ENCODE data around the gene GJB3. TPM values are rescaled to one million over a fixed set of nuclear protein-coding genes. Genes with fewer than 3 reads are reported as not detected.

Gene GJB3
- total RNA-seq, 1 experiment from 2014 or later = 46.7 TPM

GRCh38 chr1:34779005-34779404 is 2.0 kb upstream of the GJB3 start (continued):
- TF ChIP-seq YY1 (IDR thresholded peaks at IDR 0.05; ENCODE audit: extremely low read depth, insufficient replicate concordance, low read depth, low read length) = no peak
- no peak for TF ChIP-seq EGR1 (IDR thresholded peaks at IDR 0.05; ENCODE audit: low read depth)
- TF ChIP-seq ZFX (IDR thresholded peaks at IDR 0.05) = no peak
- no peak for TF ChIP-seq TCF7L2 (IDR thresholded peaks at IDR 0.05; ENCODE audit: borderline replicate concordance, extremely low read depth, insufficient read depth, insufficient read length)

- no peaks in the 10 kb centered on the region for H4K20me1 ChIP-seq (ENCODE audit: insufficient read depth)
- peaks cover 40% of the 10 kb centered on the region for H3K79me2 ChIP-seq (ENCODE audit: insufficient read depth, low read length)
- no peak overlapping the region for H3K4me3 ChIP-seq (replicated peaks in 1 of 2; ENCODE audit: low read depth in 1 of 2, low read length in 2 of 2)
- H3K4me2 ChIP-seq (ENCODE audit: low read length) = peak overlapping the region; percentile 86
- ChIA-PET RAD21 (ENCODE audit: low non-redundant PET in 1 of 2, low total read pairs in 2 of 2, uncharacterized antibody in 2 of 2, unreplicated experiment in 2 of 2) (interaction anchor here in 1 of 2 experiments (0.9 kb wide), 1 partner anchor 37 kb away, joined by 3 read pairs; no protein-coding TSS in a partner anchor), CTCF (interaction anchor here (0.9 to 1.2 kb wide), 3 partner anchors 37 to 80 kb away, joined by 3 to 4 read pairs (median 4); partner anchors contain the start of gene SMIM12), POLR2A (interaction anchor here (0.8 to 1.5 kb wide), 5 partner anchors 15 to 80 kb away, joined by 3 to 5 read pairs (median 4); partner anchors contain the start of genes GJB4, GJB5 and SMIM12)
- no peak for TF ChIP-seq POLR2A (IDR thresholded peaks at IDR 0.05; ENCODE audit: borderline replicate concordance, extremely low read depth, insufficient read depth, insufficient read length)
- TF ChIP-seq ZFX (IDR thresholded peaks at IDR 0.05) = 0 out of 2 replicates have a peak, but pooled peaks have one; percentile 46
- peak; percentile 76 for TF ChIP-seq YY1 (IDR thresholded peaks at IDR 0.05; ENCODE audit: extremely low read depth, insufficient replicate concordance, low read depth, low read length)
- peak; percentile 83 for TF ChIP-seq POLR2AphosphoS5 (IDR thresholded peaks at IDR 0.05; ENCODE audit: low read depth, low read length)
- peak; percentile 42 for TF ChIP-seq ZBTB33 (IDR thresholded peaks at IDR 0.05; ENCODE audit: extremely low read depth, insufficient replicate concordance, low read length)
- no TSS peak for BruUV-seq (replicated peaks)
- H3K4me1 ChIP-seq (ENCODE audit: control insufficient read depth in 1 of 2, insufficient read depth in 2 of 2, low read length in 2 of 2) = peaks cover 39 to 59% of the 10 kb centered on the region in 2 experiments
- intact Hi-C loops (cut with micrococcal nuclease) = loop anchor here (2.0 kb wide), 1 partner anchor 17 kb away; no protein-coding TSS in a partner anchor
- ATAC-seq (peak; percentile 57), DNase-seq (ENCODE audit: low read depth, low spot score) (peak; percentile 77)
- peaks cover 0 to 2% of the 10 kb centered on the region in 2 experiments; a peak in 1 of 4 replicates for H3K36me3 ChIP-seq (ENCODE audit: control insufficient read depth in 1 of 2, insufficient read depth in 2 of 2, low read length in 2 of 2)
- peak overlapping the region; percentile 83 for H3K9ac ChIP-seq (ENCODE audit: low read length)
- H2AFZ ChIP-seq (ENCODE audit: low read depth, low read length, poor library complexity, severe bottlenecking) = peak overlapping the region; percentile 14
- peak overlapping the region; percentile 98 for H3K27ac ChIP-seq (ENCODE audit: low read depth, low read length)
- H3K27me3 ChIP-seq (ENCODE audit: insufficient read depth, low read length) = no peaks in the 10 kb centered on the region
- no peaks in the 10 kb centered on the region for H3K9me2 ChIP-seq (ENCODE audit: insufficient read depth)
- H3K9me3 ChIP-seq (ENCODE audit: control insufficient read depth in 1 of 2, insufficient read depth in 1 of 2, low read depth in 1 of 2, low read length in 2 of 2) = no peaks in the 10 kb centered on the region
Observed at GRCh38 chr1:34779526-34779925, 1.5 kb upstream of the GJB3 start.

Measured in HCT116 (cell line).